ENCODE results near the gene LRRC59. TPM values are rescaled to one million over a fixed set of nuclear protein-coding genes. Genes with fewer than 3 reads are reported as not detected.

The LRRC59 gene
- total and polyA plus RNA-seq, 2 of the 13 experiments (the other 11 are each of a cell fraction or from before 2014, with no cell fraction given), result 87.3 to 222 TPM

GRCh38 chr17:50425682-50426471, 28.6 kb upstream of the LRRC59 start, which contains the start of gene ACSF2 (continued):
- TF ChIP-seq IRF2 (CRISPR knock-in tag; IDR thresholded peaks at IDR 0.05) (0 out of 2 replicates have a peak, but pooled peaks have one; percentile 8), SOX6 (IDR thresholded peaks at IDR 0.05) (no peak), SOX6 (CRISPR knock-in tag; IDR thresholded peaks at IDR 0.05) (no peak), STAG1 (CRISPR knock-in tag; IDR thresholded peaks at IDR 0.05) (peak; percentile 7; the same call in 1 of the 2 replicates), ZBTB42 (CRISPR knock-in tag; IDR thresholded peaks at IDR 0.05) (no peak), PTBP1 (IDR thresholded peaks at IDR 0.05; ENCODE audit: low read depth, low read length, poor library complexity, severe bottlenecking) (no peak), PPARG (CRISPR knock-in tag; conservative IDR thresholded peaks at IDR 0.05) (0 out of 2 replicates have a peak, but pooled peaks have one; percentile 39), SNAI1 (CRISPR knock-in tag; IDR thresholded peaks at IDR 0.05; ENCODE audit: borderline replicate concordance) (0 out of 2 replicates have a peak, but pooled peaks have one; percentile 59), SAFB2 (CRISPR knock-in tag; IDR thresholded peaks at IDR 0.05; ENCODE audit: borderline replicate concordance, low read depth) (0 out of 2 replicates have a peak, but pooled peaks have one; percentile 28), ZNF234 (CRISPR knock-in tag; conservative IDR thresholded peaks at IDR 0.05) (no peak), ZNF441 (CRISPR knock-in tag; IDR thresholded peaks at IDR 0.05; ENCODE audit: borderline replicate concordance) (no peak; the same call in 1 of the 2 replicates), SOX5 (CRISPR knock-in tag; IDR thresholded peaks at IDR 0.05; ENCODE audit: borderline replicate concordance) (peak; percentile 11), AGO2 (optimal IDR thresholded peaks at IDR 0.05; ENCODE audit: low read depth, low read length) (no peak), EED (CRISPR knock-in tag; IDR thresholded peaks at IDR 0.05) (no peak), MIER3 (CRISPR knock-in tag; IDR thresholded peaks at IDR 0.05; ENCODE audit: borderline replicate concordance) (no peak; the same call in 1 of the 2 replicates), ZNF768 (CRISPR knock-in tag; IDR thresholded peaks at IDR 0.05) (no peak), HNF4A (CRISPR knock-in tag; IDR thresholded peaks at IDR 0.05) (peak; percentile 46; the same call in 1 of the 2 replicates), ZMYM4 (CRISPR knock-in tag; IDR thresholded peaks at IDR 0.05) (peak; percentile 40; the same call in 1 of the 2 replicates), MBD4 (IDR thresholded peaks at IDR 0.05; ENCODE audit: borderline replicate concordance, low read length) (no peak), ZFP90 (CRISPR knock-in tag; IDR thresholded peaks at IDR 0.05; ENCODE audit: borderline replicate concordance) (no peak)
- TF ChIP-seq, protein P1, sequence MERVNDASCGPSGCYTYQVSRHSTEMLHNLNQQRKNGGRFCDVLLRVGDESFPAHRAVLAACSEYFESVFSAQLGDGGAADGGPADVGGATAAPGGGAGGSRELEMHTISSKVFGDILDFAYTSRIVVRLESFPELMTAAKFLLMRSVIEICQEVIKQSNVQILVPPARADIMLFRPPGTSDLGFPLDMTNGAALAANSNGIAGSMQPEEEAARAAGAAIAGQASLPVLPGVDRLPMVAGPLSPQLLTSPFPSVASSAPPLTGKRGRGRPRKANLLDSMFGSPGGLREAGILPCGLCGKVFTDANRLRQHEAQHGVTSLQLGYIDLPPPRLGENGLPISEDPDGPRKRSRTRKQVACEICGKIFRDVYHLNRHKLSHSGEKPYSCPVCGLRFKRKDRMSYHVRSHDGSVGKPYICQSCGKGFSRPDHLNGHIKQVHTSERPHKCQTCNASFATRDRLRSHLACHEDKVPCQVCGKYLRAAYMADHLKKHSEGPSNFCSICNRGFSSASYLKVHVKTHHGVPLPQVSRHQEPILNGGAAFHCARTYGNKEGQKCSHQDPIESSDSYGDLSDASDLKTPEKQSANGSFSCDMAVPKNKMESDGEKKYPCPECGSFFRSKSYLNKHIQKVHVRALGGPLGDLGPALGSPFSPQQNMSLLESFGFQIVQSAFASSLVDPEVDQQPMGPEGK (CRISPR knock-in tag; IDR thresholded peaks at IDR 0.05), result peak; percentile 91
- TF ChIP-seq, protein P2, sequence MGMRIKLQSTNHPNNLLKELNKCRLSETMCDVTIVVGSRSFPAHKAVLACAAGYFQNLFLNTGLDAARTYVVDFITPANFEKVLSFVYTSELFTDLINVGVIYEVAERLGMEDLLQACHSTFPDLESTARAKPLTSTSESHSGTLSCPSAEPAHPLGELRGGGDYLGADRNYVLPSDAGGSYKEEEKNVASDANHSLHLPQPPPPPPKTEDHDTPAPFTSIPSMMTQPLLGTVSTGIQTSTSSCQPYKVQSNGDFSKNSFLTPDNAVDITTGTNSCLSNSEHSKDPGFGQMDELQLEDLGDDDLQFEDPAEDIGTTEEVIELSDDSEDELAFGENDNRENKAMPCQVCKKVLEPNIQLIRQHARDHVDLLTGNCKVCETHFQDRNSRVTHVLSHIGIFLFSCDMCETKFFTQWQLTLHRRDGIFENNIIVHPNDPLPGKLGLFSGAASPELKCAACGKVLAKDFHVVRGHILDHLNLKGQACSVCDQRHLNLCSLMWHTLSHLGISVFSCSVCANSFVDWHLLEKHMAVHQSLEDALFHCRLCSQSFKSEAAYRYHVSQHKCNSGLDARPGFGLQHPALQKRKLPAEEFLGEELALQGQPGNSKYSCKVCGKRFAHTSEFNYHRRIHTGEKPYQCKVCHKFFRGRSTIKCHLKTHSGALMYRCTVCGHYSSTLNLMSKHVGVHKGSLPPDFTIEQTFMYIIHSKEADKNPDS (CRISPR knock-in tag; IDR thresholded peaks at IDR 0.05), result no peak
- TF ChIP-seq, protein P3, sequence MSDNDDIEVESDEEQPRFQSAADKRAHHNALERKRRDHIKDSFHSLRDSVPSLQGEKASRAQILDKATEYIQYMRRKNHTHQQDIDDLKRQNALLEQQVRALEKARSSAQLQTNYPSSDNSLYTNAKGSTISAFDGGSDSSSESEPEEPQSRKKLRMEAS (IDR thresholded peaks at IDR 0.05), result peak; percentile 89
- TF ChIP-seq, protein P4, sequence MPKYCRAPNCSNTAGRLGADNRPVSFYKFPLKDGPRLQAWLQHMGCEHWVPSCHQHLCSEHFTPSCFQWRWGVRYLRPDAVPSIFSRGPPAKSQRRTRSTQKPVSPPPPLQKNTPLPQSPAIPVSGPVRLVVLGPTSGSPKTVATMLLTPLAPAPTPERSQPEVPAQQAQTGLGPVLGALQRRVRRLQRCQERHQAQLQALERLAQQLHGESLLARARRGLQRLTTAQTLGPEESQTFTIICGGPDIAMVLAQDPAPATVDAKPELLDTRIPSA (CRISPR knock-in tag; IDR thresholded peaks at IDR 0.05; ENCODE audit: borderline replicate concordance), result peak; percentile 68; the same call in 1 of the 2 replicates
- TF ChIP-seq, protein P5, sequence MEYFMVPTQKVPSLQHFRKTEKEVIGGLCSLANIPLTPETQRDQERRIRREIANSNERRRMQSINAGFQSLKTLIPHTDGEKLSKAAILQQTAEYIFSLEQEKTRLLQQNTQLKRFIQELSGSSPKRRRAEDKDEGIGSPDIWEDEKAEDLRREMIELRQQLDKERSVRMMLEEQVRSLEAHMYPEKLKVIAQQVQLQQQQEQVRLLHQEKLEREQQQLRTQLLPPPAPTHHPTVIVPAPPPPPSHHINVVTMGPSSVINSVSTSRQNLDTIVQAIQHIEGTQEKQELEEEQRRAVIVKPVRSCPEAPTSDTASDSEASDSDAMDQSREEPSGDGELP (IDR thresholded peaks at IDR 0.05; ENCODE audit: borderline replicate concordance, low read depth), result peak; percentile 87; the same call in 1 of the 2 replicates

All from HepG2 (cell line).